Stimulated activated CD8-positive, alpha-beta memory T cell treated with anti-CD3 and anti-CD28 coated beads, Interleukin-12 subunit alpha, Interleukin-12 subunit beta, amount 100 ng/mL, for 4 hours (primary cell): ENCODE measurements around the gene CNTF.

Experiments
- DNase-seq: peaks from one replicate; pipeline ENCODE4 v3.0.0-alpha.2; 2020; ENCODE audit warnings: low read depth

Gene CNTF

DNA sequence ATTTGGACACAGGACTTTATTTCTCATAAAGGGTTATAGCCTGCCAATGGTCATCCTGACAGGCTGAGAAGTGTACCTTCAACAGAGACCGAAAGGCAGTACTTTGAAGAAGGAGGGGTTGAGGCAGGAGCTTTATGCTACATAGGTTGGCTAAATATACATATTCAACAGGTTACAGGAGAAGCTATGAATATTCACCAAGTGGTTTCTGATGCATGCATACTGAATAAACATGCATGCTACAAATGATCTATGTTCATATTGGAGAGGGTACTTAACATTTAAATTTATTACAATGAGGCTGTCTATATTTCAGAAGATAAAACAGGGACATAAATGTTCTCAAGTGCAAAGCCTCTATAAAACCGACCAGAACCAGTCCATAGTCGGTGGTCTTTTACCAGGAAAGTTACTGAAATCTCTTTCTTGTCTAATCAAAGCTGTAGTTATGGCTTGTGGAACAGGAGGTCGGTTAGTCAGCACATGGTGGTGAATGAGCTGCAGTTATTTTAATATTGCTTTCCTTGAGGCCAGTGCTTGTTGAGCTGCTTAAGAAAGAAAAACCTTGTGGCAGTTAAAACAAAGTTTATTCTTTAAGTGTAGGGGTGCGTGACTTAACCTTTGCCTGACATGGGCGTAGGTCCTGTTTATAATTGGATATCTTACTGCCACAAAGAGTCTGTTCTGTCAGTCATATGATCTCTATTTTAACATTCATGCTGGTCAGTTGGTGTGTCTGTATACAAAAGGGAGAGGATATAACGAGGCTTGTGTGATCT lies 19.5 kb downstream of the CNTF start:
- no peak for DNase-seq

GRCh38 chr11:58645854-58646253 lies 23.4 kb downstream of the CNTF start:
- DNase-seq, result no peak

DNA sequence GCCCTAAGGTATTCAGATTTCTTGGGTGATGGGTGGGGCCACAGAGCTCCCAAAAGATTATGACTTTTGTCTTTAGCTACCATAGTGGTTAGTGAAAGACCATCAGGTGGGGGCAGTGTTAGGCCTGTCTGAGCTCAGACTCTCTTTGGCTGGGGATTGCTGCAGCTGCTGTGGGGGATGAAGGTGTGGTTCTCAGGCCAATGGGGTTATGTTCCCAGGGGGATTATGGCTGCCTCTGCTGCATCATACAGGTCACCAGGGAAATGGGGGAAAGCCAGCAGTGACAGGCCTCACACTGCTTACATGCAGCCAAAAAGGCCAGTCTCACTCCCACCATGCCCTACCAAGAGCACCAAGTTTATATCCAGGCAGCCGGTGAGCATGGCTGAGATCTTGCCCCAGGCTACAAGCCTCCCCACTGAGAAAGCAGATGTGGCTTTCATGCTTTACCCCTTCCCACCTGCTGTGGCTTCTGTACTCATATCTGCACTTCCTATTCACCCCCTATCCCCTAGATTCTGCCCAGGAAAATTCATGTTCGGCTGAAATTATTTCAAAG lies 24.8 kb downstream of the CNTF start:
- DNase-seq, result no peak

DNA sequence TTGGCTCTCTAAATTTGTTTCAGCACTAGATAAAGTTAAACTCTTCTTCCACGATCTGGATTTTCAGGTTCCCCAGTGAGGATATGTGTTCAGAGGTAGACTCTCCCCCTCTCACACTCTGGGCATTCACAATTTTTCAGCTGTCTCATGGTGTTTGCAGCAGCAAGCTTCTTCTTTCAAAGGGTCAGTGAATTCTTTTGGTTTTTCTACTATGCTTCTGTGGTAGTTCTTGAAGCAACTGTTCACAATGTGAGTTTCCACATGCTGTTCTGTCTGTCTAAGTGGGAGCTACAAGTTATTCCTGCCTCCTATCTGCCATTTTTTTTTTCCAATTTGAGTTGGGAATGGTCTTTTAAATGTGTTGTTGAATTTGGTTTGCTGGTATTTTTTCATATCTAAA lies 25.4 kb downstream of the CNTF start:
- no peak for DNase-seq

- DNase-seq, result no peak
Observed at GRCh38 chr11:58649623-58650022, 27.2 kb downstream of the CNTF start.

DNA sequence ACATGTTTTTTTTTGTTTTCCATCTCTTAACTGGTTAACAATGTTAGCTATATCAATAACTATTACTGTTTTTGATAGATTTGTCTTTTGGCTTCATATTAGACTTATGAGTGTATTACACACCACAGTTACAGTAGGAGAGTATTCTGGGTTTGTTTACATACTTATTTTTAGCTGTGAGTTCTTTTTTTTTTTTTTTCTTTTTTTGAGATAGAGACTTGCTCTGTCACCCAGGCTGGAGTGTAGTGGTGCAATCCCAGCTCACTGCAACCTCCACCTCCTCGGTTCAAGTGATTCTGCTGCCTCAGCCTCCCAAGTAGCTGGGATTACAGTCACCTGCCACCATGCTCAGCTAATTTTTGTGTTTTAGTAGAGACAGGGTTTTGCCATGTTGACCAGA lies 28.0 kb downstream of the CNTF start:
- DNase-seq, result no peak

DNA sequence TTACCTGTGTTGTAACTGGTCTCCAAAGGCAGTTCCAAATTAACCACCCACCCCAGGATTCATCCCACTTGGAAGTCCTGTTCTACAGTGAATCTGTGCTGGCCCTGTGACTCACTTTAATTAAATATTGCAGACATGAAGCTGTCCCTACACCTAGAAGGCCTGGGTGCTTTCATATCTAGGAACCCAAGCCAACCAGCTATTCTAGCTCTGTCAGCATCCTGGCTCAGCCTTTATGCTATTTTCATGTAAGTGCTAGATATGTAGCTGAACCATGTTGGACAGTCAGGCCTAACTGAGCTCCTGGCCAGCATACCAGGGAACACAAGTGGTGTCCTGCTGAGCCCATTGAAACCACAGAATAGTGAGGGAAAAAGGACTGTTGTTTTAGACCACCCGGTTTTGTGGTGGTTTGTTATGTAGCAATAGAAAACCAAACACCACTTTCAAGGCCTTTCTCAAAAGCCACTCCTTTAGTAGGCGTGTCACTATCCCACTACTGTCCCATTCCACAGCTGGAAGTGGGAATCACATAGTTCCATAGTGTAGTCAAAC lies 30.3 kb downstream of the CNTF start:
- DNase-seq, result no peak

GRCh38 chr11:58654079-58654907 lies 31.8 kb downstream of the CNTF start:
- peak; percentile 44 for DNase-seq

GRCh38 chr11:58654908-58655296 lies 32.4 kb downstream of the CNTF start:
- DNase-seq, result no peak

DNA sequence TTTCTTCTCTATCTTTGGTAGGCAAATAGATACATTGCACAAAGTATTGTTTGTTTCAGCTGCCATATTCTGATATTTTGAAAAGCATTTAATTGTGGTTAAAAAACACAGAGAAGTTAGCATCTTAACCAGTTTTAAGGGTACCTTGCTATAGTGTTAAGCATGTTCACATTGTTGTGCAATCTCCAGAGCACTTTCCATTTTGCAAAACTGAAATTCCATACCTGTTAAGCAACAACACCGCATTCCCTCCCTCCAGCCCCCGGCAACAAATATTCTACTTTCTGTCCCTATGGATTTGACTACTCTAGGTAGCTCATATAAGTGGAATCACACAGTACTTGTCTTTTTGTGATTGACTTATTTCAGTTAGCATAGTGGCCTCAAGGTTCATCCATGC lies 33.9 kb downstream of the CNTF start:
- no peak for DNase-seq

DNA sequence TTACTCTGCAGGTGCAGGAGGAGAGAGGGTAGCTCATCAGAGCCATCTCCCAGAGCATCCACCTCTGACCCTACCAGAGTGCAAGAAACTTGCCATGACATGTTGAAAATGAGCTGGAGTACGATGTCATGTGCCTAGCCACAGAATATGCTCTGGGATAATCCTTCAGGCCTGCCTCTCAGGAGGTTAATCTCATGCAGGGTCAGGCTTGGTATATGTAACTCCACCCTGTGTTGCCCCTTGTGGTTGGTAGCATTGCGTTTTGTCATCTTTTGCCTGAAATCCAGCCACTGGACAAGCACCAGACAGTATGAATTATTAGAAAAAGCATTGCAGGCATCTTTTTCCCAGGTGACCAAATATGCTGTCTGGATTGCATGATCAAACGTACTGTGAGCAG lies 36.2 kb downstream of the CNTF start:
- DNase-seq, result no peak

GRCh38 chr11:58659404-58659803 lies 36.9 kb downstream of the CNTF start:
- DNase-seq, result no peak

- no peak for DNase-seq
Observed at GRCh38 chr11:58659910-58660570, 37.6 kb downstream of the CNTF start.

DNA sequence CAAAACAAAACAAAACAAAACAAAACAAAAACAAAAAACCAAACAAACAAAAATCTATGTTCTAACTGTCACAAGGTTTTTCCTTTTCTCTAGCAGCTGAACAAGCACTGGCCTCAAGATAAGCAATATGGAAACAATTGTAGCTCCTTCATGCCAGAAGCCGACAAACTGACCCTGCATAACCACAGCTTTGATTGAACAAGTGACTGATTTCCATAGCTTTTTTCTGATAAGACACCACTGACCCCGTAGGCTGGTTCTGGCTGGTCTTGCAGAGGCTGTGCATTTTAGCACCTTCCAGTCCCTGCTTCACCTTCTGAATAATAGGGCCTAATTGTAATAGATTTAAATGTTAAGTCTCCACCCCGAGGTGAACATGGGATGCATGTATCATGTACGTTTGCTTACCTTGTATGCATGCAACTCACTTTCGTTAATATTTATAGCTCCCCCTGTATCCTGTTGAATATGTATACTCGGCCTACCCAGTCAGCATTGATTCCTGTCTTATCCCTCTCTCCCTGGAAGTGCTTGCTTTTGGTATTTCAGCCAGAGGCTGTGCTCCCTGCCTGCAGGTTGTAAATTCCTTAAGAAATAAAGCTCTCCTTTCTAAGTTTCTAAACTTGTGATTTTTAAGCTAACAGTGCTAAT lies 49.6 kb downstream of the CNTF start:
- DNase-seq, result no peak

GRCh38 chr11:58674609-58675008 lies 52.1 kb downstream of the CNTF start:
- no peak for DNase-seq
